Bronchial epithelial cell (primary cell): ENCODE data around the gene TNFRSF12A. TPM values are rescaled to one million over a fixed set of nuclear protein-coding genes. Genes with fewer than 3 reads are reported as not detected.

ENCODE experiments used
- DNase-seq: peaks from one replicate; pipeline ENCODE4 v3.0.0-alpha.2; 2010; ENCODE audit warnings: low read depth
- FAIRE-seq: peaks from 2 replicates; lab custom pipeline; 2011; peaks lifted over from hg19 to GRCh38; lab: Jason Lieb, UNC
- H3K27me3 ChIP-seq: 2 replicates; pipeline ENCODE4 v1.5.1; 2011; ENCODE audit warnings: low read length; ENCODE audit not compliant: control insufficient read depth, insufficient read depth
- H3K36me3 ChIP-seq: 2 replicates; pipeline ENCODE4 v1.5.1; 2011; ENCODE audit warnings: low read length; ENCODE audit not compliant: control insufficient read depth, insufficient read depth
- H3K4me3 ChIP-seq: 2 replicates; pipeline ENCODE4 v1.5.1; 2011; ENCODE audit warnings: mild to moderate bottlenecking, low read depth, low read length, control low read depth
- CTCF ChIP-seq: IDR thresholded peaks from 2 replicates; pipeline ENCODE4 v1.5.1; 2011; ENCODE audit warnings: mild to moderate bottlenecking, moderate library complexity, low read length, control low read depth, inconsistent platforms; ENCODE audit not compliant: insufficient read depth, severe bottlenecking
- total RNA-seq: library from RNA; depleted of rRNA; stranded (reverse); fragments of >200 nt; gene quantifications from 2 replicates; pipeline ENCODE4 v1.2.1, GENCODE V29; 2014

The TNFRSF12A gene
- 440 and 686 TPM in 2 replicates for total RNA-seq

- DNase-seq (peak; percentile 56), FAIRE-seq (no peak)
- peak; percentile 8 for TF ChIP-seq CTCF
- no peaks in the 10 kb centered on the region for H3K27me3 ChIP-seq
- H3K36me3 ChIP-seq = peaks cover 10% of the 10 kb centered on the region
- peak within 1 kb of the TSS; percentile 97 for H3K4me3 ChIP-seq
Measured at GRCh38 chr16:3020247-3020603, at the start of gene TNFRSF12A. TSS of gene TNFRSF12A (plus strand) at chr16:3020368. CDS start at chr16:3020398, 30 bp downstream.

- TF ChIP-seq CTCF = no peak
- H3K36me3 ChIP-seq = peaks cover 1% of the 10 kb centered on the region
- FAIRE-seq (no peak), DNase-seq (no peak)
- H3K27me3 ChIP-seq = no peaks in the 10 kb centered on the region
- peak overlapping the region; percentile 69 for H3K4me3 ChIP-seq
Measured at GRCh38 chr16:2970563-2970962, 49.6 kb upstream of the TNFRSF12A start.

- Histone ChIP-seq H3K36me3 (peaks cover 1% of the 10 kb centered on the region), H3K27me3 (no peaks in the 10 kb centered on the region), H3K4me3 (no peak overlapping the region)
- DNase-seq (no peak), FAIRE-seq (no peak)
- no peak for TF ChIP-seq CTCF
Measured at GRCh38 chr16:2971134-2971984, 48.8 kb upstream of the TNFRSF12A start.

- TF ChIP-seq CTCF = no peak
- H3K4me3 ChIP-seq = no peak overlapping the region
- H3K27me3 ChIP-seq = no peaks in the 10 kb centered on the region
- H3K36me3 ChIP-seq = peaks cover 1% of the 10 kb centered on the region
- FAIRE-seq (no peak), DNase-seq (no peak)
Measured at GRCh38 chr16:2971985-2972784, 48.0 kb upstream of the TNFRSF12A start.

- DNase-seq (no peak), FAIRE-seq (no peak)
- Histone ChIP-seq H3K27me3 (no peaks in the 10 kb centered on the region), H3K36me3 (peaks cover 1% of the 10 kb centered on the region), H3K4me3 (no peak overlapping the region)
- TF ChIP-seq CTCF = no peak
Measured at GRCh38 chr16:2973093-2973492, 47.1 kb upstream of the TNFRSF12A start.
